ENCODE measurements around the gene VNN1. TPM values are rescaled to one million over a fixed set of nuclear protein-coding genes. Genes with fewer than 3 reads are reported as not detected.

VNN1 gene
- total RNA-seq, 3 donors from 2014 or later, result 0.98 to 8.6 (median 2.6) TPM

GRCh38 chr6:132634796-132635195 is 79.1 kb downstream of the VNN1 start:
- Histone ChIP-seq H3K36me3 (no peaks in the 10 kb centered on the region), H3K4me1 (no peaks in the 10 kb centered on the region), H3K27me3 (no peaks in the 10 kb centered on the region), H3K4me3 (no peak overlapping the region), H3K27ac (no peak overlapping the region), H3K9me3 (no peaks in the 10 kb centered on the region)
- DNase-seq (ENCODE audit: low spot score in 2 of 2), result no peak
- intact Hi-C loops (cut with DNase I; ENCODE audit: low total_unique reads), result no loop called here
- TF ChIP-seq POLR2A (IDR thresholded peaks at IDR 0.05), result no peak
- TF ChIP-seq POLR2AphosphoS5 (IDR thresholded peaks at IDR 0.05), result no peak
- no peak for TF ChIP-seq CTCF (IDR thresholded peaks at IDR 0.05)

- intact Hi-C loops (cut with DNase I; ENCODE audit: low total_unique reads), result no loop called here
- TF ChIP-seq POLR2A (IDR thresholded peaks at IDR 0.05) (no peak), POLR2AphosphoS5 (IDR thresholded peaks at IDR 0.05) (no peak), CTCF (IDR thresholded peaks at IDR 0.05) (no peak)
- Histone ChIP-seq H3K9me3 (peaks cover 0 to 1% of the 10 kb centered on the region in 2 donors), H3K4me3 (no peak overlapping the region), H3K27ac (no peak overlapping the region), H3K36me3 (no peaks in the 10 kb centered on the region), H3K4me1 (no peaks in the 10 kb centered on the region), H3K27me3 (no peaks in the 10 kb centered on the region)
- DNase-seq (ENCODE audit: low spot score in 2 of 2), result no peak
Observed at GRCh38 chr6:132633362-132633761, 80.5 kb downstream of the VNN1 start.

Other genes starting within 250 kb of the VNN1 start
- gene STX7, start 200.9 kb downstream of the VNN1 start, total RNA-seq, result 10 to 100 TPM; 28.5 to 67.4 (median 37.8) TPM
- not detected for gene TAAR9, start 175.8 kb downstream of the VNN1 start, total RNA-seq
- not detected for gene TAAR8, start 161.4 kb downstream of the VNN1 start, total RNA-seq
- gene TAAR6, start 143.7 kb downstream of the VNN1 start, total RNA-seq, result not detected
- gene TAAR5, start 124.3 kb downstream of the VNN1 start, total RNA-seq, result not detected
- gene TAAR2, start 89.8 kb downstream of the VNN1 start, total RNA-seq, result not detected
- gene TAAR1, start 54.9 kb downstream of the VNN1 start, total RNA-seq, result not detected
- gene VNN2, start 43.8 kb upstream of the VNN1 start, total RNA-seq, result 1 to 10 TPM; 1.8 to 3.5 (median 2.9) TPM
- 10 to 100 TPM in 2 of 3 donors, 1 to 10 TPM in 1; 8.2 to 14.6 (median 14.1) TPM for gene SLC18B1, start 84.6 kb upstream of the VNN1 start, total RNA-seq
- gene RPS12, start 100.5 kb upstream of the VNN1 start, total RNA-seq, result 1,000 to 10,000 TPM; 2,117 to 3,829 (median 2,396) TPM

Measured in breast epithelium (tissue), 4 donors.